ENCODE measurements around the gene WFIKKN2.

WFIKKN2 gene

GRCh38 chr17:50835301-50836234 lies at the start of gene WFIKKN2:
TSS of gene WFIKKN2 (plus strand) at chr17:50835586. CDS start at chr17:50835938, 352 bp downstream.
- no peak for DNase-seq (ENCODE audit: low read depth)
- peak within 1 kb of the TSS; percentile 14 for H3K4me3 ChIP-seq (replicated peaks; ENCODE audit: low read depth, low read length)
- no peak for TF ChIP-seq CTCF (IDR thresholded peaks at IDR 0.05; ENCODE audit: low read length, missing control alignments)

GRCh38 chr17:50785946-50786570 lies 49.3 kb upstream of the WFIKKN2 start:
- peak; percentile 65 for DNase-seq (ENCODE audit: low read depth)
- H3K4me3 ChIP-seq (replicated peaks; ENCODE audit: low read depth, low read length): no peak overlapping the region
- no peak for TF ChIP-seq CTCF (IDR thresholded peaks at IDR 0.05; ENCODE audit: low read length, missing control alignments)

GRCh38 chr17:50787106-50787505 lies 48.3 kb upstream of the WFIKKN2 start:
- DNase-seq (ENCODE audit: low read depth): no peak
- TF ChIP-seq CTCF (IDR thresholded peaks at IDR 0.05; ENCODE audit: low read length, missing control alignments): no peak
- H3K4me3 ChIP-seq (replicated peaks; ENCODE audit: low read depth, low read length): no peak overlapping the region

- no peak for TF ChIP-seq CTCF (IDR thresholded peaks at IDR 0.05; ENCODE audit: low read length, missing control alignments)
- no peak for DNase-seq (ENCODE audit: low read depth)
- H3K4me3 ChIP-seq (replicated peaks; ENCODE audit: low read depth, low read length): no peak overlapping the region
Observed at GRCh38 chr17:50790618-50791017, 44.8 kb upstream of the WFIKKN2 start.

GRCh38 chr17:50792132-50792531 lies 43.3 kb upstream of the WFIKKN2 start:
- H3K4me3 ChIP-seq (replicated peaks; ENCODE audit: low read depth, low read length): no peak overlapping the region
- no peak for DNase-seq (ENCODE audit: low read depth)
- TF ChIP-seq CTCF (IDR thresholded peaks at IDR 0.05; ENCODE audit: low read length, missing control alignments): no peak

GRCh38 chr17:50793007-50793406 lies 42.4 kb upstream of the WFIKKN2 start:
- no peak overlapping the region for H3K4me3 ChIP-seq (replicated peaks; ENCODE audit: low read depth, low read length)
- no peak for TF ChIP-seq CTCF (IDR thresholded peaks at IDR 0.05; ENCODE audit: low read length, missing control alignments)
- no peak for DNase-seq (ENCODE audit: low read depth)

Data from fibroblast of pulmonary artery (primary cell).